Gastroesophageal sphincter (tissue), 3 donors: ENCODE measurements around the gene IFIH1.

Experiments used
- CTCF ChIP-seq, 4 experiments: fragments of 200-600 bp in 2 of 4; fragments of 450-650 bp in 2 of 4; sonication (generic) in 1 of 4; IDR thresholded peaks; one replicate each; pipeline ENCODE4 v1.5.1; 2017 to 2019; ENCODE audit warnings: antibody characterized with exemption in 4 of 4, mild to moderate bottlenecking in 2 of 4, moderate library complexity in 2 of 4
- EP300 ChIP-seq: sonication (generic); formaldehyde crosslinking; IDR thresholded peaks from one replicate; pipeline ENCODE4 v1.6.1; 2017; ENCODE audit warnings: antibody characterized with exemption, mild to moderate bottlenecking
- POLR2A ChIP-seq, 2 donors: fragments of 450-650 bp; IDR thresholded peaks; one replicate each; pipeline ENCODE4 v1.6.1; 2017; ENCODE audit warnings: antibody characterized with exemption in 2 of 2, mild to moderate bottlenecking in 2 of 2, moderate library complexity in 1 of 2
- POLR2AphosphoS5 ChIP-seq: sonication (generic); formaldehyde crosslinking; IDR thresholded peaks from one replicate; pipeline ENCODE4 v1.6.1; 2017; ENCODE audit warnings: antibody characterized with exemption

- TF ChIP-seq CTCF (IDR thresholded peaks at IDR 0.05) (no peak), POLR2AphosphoS5 (no peak), POLR2A (IDR thresholded peaks at IDR 0.05) (no peak), EP300 (no peak)
Observed at GRCh38 chr2:162267496-162267895, 51.0 kb downstream of the IFIH1 start.
